Stromal cell of bone marrow (primary cell): ENCODE data around the gene SLC44A3.

Experiments
- DNase-seq: peaks from one replicate; pipeline ENCODE4 v3.0.0-alpha.2; 2012; ENCODE audit warnings: low read depth

Gene SLC44A3

GRCh38 chr1:94819945-94820746 is at the start of gene SLC44A3:
TSS of gene SLC44A3 (plus strand) at chr1:94820357. CDS start at chr1:94820452, 95 bp downstream.
- DNase-seq: no peak

DNA sequence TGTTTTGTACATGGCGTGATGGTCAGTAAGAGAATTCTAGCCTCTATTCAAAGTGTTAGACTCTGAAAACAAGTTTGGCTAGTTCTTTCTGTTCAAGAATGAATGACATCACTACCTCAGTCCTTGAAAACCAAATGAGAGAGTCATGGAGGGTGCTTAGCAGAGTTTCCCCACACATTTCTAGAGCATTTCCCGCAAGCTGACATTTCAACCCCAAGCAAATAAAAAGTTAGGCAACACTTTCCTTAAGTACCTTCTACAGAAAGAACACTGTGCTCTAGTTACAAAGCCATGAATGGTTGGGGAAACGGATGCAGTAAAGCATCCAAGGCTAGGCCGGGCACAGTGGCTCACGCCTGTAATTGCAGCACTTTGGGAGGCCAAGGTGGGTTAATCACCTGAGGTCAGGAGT is 47.9 kb upstream of the SLC44A3 start:
- DNase-seq: no peak

- DNase-seq: no peak
These were observed 47.3 kb upstream of the SLC44A3 start for GRCh38 chr1:94772845-94773244.

- DNase-seq: no peak
These were observed 46.8 kb upstream of the SLC44A3 start for GRCh38 chr1:94773296-94773809.

- no peak for DNase-seq
These were observed 46.2 kb upstream of the SLC44A3 start for GRCh38 chr1:94773931-94774422.

- DNase-seq: no peak
These were observed 43.7 kb upstream of the SLC44A3 start for GRCh38 chr1:94776474-94776873.

DNA sequence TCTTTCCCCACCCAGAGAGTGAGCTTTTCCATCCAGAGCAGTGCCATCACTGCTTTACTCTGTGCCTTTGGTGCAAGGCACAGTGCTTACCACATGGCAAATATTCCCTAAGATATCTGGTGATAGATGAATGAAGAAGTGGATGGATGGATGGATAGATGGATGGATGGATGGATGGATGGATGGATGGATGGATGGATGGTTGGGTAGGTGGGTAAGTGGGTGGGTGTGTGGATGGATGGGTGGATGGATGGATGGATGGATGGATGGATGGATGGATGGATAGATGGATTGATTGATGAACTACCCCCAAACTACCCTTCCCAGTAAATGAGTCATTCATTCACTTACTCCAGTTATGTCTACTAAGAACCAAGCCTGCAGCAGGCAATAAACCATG is 42.9 kb upstream of the SLC44A3 start:
- DNase-seq: no peak

DNA sequence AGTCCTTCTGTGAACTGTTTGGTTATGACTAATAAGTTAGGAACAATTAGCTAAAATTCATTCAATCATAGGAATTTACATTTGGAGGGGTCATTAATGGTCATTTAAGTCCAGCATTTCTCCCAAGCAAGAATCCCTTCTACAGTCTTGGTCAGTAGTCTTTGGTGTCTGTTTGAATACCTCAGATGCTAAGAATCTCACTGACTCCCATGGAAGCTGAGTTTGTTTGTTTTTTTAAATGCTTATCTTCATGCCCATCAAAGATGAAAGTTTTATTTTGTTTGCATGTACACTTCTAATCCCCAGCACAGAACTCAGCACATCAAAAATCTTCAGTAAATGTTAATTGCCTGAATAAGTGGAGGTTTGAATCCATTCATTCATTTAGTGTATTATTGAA is 41.3 kb upstream of the SLC44A3 start:
- no peak for DNase-seq

DNA sequence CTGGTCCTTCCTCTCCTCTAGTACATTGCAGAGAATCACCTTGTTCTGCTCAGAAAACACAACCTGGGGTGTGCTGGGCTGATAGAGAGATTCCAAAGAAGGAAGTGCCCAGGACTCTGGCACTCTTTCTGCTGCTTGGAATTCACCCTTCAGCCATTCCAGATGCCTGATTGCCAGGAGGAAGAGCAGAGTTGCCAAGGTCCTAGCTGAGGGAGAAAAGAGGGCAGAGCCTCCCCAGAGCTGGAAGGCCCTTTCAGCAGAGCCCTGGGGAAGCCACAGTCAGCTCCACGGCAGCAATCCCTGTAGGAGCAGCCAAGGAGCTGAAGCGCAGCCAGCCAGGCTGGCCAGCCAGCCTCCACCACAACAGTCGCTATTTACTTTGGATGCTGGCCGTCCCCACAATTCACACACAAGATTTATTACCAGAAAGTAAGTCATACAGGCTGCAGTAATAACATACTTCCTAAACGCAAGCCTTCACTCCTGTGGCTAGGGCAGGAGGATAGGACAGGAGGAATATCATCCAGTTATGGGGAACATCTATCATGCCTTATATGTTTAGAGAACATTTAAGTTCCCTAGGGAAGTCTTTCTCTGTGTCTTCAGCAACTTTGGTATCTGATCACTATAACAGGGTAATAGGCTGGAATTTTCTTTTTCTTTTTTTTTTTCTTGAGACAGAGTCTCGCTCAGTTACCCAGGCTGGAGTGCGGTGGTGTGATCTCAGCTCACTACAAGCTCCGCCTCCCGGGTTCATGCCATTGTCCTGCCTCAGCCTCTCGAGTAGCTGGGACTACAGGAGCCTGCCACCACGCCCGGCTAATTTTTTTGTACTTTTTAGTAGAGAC is 36.6 kb upstream of the SLC44A3 start:
- DNase-seq: peak; percentile 91

DNA sequence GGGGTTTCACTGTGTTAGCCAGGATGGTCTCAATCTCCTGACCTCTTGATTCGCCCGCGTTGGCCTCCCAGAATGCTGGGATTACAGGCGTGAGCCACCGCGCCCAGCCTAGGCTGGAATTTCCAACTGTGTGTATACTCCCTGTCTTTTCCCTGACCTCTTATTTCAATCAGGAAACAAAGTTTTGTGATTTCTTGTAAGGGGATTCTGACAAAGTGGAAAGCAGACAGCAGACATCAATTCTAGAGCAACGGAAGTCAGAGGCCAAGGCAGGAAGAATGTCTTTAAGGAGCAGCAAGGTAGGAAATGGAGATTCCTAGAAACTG is 36.0 kb upstream of the SLC44A3 start:
- no peak for DNase-seq

DNA sequence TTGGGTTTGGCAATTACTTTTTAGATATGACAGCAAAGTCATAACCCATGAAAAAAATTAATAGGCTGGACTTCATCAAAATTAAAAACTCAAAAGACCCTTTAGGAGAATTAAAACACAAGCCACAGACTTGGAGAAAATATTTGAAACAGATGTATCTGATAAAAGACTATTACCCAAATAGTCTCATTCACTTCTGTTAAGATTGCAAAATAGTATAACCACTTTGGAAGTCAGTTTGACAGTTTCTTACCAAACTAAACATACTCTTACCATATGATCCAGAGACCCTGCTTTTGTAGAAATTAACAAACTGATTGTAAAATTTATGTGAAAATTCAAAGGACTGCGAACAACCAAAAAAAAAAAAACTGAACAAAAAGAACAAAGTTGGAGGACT is 32.5 kb upstream of the SLC44A3 start:
- DNase-seq: no peak

GRCh38 chr1:94790246-94790645 is 29.9 kb upstream of the SLC44A3 start:
- DNase-seq: no peak

GRCh38 chr1:94790670-94791069 is 29.5 kb upstream of the SLC44A3 start:
- DNase-seq: no peak

- DNase-seq: peak; percentile 54
These were observed 27.5 kb upstream of the SLC44A3 start for GRCh38 chr1:94792473-94793295.

GRCh38 chr1:94793296-94793656 is 26.9 kb upstream of the SLC44A3 start:
- no peak for DNase-seq

GRCh38 chr1:94795434-94795833 is 24.7 kb upstream of the SLC44A3 start:
- DNase-seq: no peak

GRCh38 chr1:94796266-94796665 is 23.9 kb upstream of the SLC44A3 start:
- DNase-seq: no peak

- no peak for DNase-seq
These were observed 22.9 kb upstream of the SLC44A3 start for GRCh38 chr1:94797291-94797690.

- no peak for DNase-seq
These were observed 22.1 kb upstream of the SLC44A3 start for GRCh38 chr1:94798054-94798453.

DNA sequence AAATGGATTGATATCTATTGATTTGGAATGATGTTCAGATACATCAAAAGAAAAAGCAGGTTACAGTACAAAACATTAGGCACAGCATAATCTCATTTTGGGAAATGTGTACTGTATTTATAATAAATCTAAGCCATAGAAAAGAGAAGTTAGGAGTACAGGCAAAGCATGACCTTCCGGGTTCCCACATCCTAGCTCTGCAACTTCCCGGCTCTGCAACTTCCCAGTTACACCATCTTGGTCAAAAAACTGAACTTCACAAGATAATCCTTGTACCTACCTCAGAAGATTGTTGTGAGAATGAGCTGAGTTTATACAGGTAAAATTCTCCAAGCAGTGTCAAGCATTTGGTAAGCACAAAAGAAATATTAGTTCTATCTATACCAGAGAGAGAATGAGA is 21.7 kb upstream of the SLC44A3 start:
- no peak for DNase-seq

DNA sequence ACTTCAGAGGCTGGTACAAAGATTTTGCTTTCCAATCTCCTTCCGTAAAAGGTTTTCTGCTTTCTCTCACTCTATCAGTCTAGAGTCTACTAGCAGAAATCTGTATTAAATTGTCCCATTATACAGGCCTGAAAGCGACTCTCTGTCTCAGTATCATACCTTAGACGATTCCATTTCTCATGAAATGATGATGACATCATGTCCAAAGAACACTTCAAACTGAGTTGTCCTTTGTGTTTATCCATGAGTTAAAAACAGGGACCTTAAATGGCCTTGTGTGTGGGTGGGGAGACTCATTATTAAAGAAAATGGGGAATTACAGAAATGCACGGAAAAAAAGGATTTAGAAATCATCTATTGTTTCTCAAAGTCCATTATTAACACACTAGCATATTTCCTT is 21.0 kb upstream of the SLC44A3 start:
- no peak for DNase-seq

GRCh38 chr1:94801919-94802546 is 18.1 kb upstream of the SLC44A3 start:
- peak; percentile 68 for DNase-seq
